HL-60 (cell line): ENCODE data around the gene FMR1NB.

Experiments used
- DNase-seq, 2 experiments: peaks; one replicate each; pipeline ENCODE4 v3.0.0-alpha.2; 2010 to 2020; ENCODE audit warnings: low read depth in 1 of 2, low spot score in 1 of 2
- H3K27ac ChIP-seq: fragments of 250-450 bp; sonication (Bioruptor Pico); replicated peaks from 2 replicates; pipeline ENCODE4 v1.5.1; 2020; ENCODE audit warnings: mild to moderate bottlenecking, moderate library complexity
- H3K27me3 ChIP-seq: fragments of 250-450 bp; sonication (Bioruptor Pico); 2 replicates; pipeline ENCODE4 v1.5.1; 2021; ENCODE audit warnings: mild to moderate bottlenecking, moderate library complexity; ENCODE audit not compliant: insufficient read depth, poor library complexity, severe bottlenecking
- H3K4me3 ChIP-seq: replicated peaks from 2 replicates; pipeline ENCODE4 v1.5.1; 2011; ENCODE audit warnings: mild to moderate bottlenecking, control low read depth, low read length; ENCODE audit not compliant: insufficient read depth
- GABPA ChIP-seq: IDR thresholded peaks from 2 replicates; pipeline ENCODE4 v1.6.1; 2012; ENCODE audit warnings: low read depth
- POLR2AphosphoS5 ChIP-seq: IDR thresholded peaks from 2 replicates; pipeline ENCODE4 v1.6.1; 2012; ENCODE audit warnings: low read depth
- SPI1 ChIP-seq: IDR thresholded peaks from 2 replicates; pipeline ENCODE4 v1.6.1; 2012; ENCODE audit warnings: low read depth, mild to moderate bottlenecking, borderline replicate concordance
- long read RNA-seq: library from polyadenylated mRNA; unstranded; transcript quantifications from one replicate; pipeline ENCODE4 v2.0.0, GENCODE V29; 2020
- TF ChIP-seq, protein P1 (sequence below): IDR thresholded peaks from 2 replicates; pipeline ENCODE4 v1.6.1; 2012; ENCODE audit warnings: low read depth; ENCODE audit not compliant: insufficient replicate concordance
- TF ChIP-seq, protein P2 (sequence below): IDR thresholded peaks from one replicate; pipeline ENCODE4 v1.5.1; 2011; ENCODE audit warnings: low read length, control low read depth, inconsistent platforms; ENCODE audit not compliant: insufficient read depth

Gene FMR1NB, protein sequence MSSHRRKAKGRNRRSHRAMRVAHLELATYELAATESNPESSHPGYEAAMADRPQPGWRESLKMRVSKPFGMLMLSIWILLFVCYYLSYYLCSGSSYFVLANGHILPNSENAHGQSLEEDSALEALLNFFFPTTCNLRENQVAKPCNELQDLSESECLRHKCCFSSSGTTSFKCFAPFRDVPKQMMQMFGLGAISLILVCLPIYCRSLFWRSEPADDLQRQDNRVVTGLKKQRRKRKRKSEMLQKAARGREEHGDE
- long read RNA-seq = 0 reads

DNA sequence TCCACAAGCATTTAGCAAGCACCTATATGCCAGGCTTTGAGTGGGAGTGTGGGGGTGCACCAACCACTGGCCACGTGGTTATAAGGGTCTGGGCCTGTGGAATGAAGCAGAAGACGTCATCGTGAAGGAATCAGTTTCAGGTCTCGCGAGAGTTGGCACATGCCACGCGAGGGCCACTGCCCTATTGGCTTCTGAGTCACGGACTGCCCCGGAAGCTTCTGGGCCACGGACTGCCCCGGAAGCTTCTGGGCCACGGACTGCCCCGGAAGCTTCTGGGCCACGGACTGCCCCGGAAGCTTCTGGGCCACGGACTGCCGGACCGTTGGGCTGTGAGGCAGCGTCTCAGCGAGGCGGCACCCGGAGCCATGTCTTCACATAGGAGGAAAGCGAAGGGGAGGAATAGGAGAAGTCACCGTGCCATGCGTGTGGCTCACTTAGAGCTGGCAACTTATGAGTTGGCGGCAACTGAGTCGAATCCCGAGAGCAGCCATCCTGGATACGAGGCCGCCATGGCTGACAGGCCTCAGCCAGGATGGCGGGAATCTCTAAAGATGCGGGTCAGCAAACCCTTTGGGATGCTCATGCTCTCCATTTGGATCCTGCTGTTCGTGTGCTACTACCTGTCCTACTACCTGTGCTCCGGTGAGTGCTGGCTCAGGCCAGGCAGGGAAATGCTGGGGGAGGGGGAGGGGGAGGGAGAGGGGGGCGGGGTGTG lies at the start of gene FMR1NB:
Gene FMR1NB, plus strand, starts transcription at position 300 of the 715 bp plus-strand sequence. Its CDS starts 66 bp downstream, at position 366.
- no peaks in the 10 kb centered on the region for H3K27me3 ChIP-seq
- TF ChIP-seq, protein P1, sequence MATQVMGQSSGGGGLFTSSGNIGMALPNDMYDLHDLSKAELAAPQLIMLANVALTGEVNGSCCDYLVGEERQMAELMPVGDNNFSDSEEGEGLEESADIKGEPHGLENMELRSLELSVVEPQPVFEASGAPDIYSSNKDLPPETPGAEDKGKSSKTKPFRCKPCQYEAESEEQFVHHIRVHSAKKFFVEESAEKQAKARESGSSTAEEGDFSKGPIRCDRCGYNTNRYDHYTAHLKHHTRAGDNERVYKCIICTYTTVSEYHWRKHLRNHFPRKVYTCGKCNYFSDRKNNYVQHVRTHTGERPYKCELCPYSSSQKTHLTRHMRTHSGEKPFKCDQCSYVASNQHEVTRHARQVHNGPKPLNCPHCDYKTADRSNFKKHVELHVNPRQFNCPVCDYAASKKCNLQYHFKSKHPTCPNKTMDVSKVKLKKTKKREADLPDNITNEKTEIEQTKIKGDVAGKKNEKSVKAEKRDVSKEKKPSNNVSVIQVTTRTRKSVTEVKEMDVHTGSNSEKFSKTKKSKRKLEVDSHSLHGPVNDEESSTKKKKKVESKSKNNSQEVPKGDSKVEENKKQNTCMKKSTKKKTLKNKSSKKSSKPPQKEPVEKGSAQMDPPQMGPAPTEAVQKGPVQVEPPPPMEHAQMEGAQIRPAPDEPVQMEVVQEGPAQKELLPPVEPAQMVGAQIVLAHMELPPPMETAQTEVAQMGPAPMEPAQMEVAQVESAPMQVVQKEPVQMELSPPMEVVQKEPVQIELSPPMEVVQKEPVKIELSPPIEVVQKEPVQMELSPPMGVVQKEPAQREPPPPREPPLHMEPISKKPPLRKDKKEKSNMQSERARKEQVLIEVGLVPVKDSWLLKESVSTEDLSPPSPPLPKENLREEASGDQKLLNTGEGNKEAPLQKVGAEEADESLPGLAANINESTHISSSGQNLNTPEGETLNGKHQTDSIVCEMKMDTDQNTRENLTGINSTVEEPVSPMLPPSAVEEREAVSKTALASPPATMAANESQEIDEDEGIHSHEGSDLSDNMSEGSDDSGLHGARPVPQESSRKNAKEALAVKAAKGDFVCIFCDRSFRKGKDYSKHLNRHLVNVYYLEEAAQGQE = no peak
- TF ChIP-seq GABPA (no peak), POLR2AphosphoS5 (no peak), SPI1 (no peak)
- TF ChIP-seq, protein P2, sequence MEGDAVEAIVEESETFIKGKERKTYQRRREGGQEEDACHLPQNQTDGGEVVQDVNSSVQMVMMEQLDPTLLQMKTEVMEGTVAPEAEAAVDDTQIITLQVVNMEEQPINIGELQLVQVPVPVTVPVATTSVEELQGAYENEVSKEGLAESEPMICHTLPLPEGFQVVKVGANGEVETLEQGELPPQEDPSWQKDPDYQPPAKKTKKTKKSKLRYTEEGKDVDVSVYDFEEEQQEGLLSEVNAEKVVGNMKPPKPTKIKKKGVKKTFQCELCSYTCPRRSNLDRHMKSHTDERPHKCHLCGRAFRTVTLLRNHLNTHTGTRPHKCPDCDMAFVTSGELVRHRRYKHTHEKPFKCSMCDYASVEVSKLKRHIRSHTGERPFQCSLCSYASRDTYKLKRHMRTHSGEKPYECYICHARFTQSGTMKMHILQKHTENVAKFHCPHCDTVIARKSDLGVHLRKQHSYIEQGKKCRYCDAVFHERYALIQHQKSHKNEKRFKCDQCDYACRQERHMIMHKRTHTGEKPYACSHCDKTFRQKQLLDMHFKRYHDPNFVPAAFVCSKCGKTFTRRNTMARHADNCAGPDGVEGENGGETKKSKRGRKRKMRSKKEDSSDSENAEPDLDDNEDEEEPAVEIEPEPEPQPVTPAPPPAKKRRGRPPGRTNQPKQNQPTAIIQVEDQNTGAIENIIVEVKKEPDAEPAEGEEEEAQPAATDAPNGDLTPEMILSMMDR = no peak
- DNase-seq = no peak
- H3K27ac ChIP-seq = no peak within 1 kb of the TSS
- H3K4me3 ChIP-seq = no peak within 1 kb of the TSS

DNA sequence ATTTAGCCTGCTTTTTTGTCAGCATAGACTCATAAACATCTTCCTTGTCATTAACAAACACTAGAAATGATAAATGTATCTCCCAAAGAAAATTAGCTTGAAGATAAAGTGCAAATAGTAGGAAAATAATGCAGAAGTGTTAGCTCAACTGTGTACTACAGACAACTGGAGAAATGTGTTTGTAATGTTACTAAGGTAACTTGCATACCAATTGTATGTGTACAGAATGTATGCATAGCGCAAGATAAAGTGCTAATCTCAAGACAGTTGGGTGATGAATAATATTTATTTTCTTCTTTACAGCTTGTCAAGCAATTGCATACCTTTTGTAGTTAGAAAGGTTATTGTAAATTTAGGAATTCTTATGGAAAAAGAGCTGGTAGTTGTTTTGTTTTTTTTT lies 47.3 kb upstream of the FMR1NB start:
- Histone ChIP-seq H3K27me3 (no peaks in the 10 kb centered on the region), H3K27ac (no peak overlapping the region), H3K4me3 (no peak overlapping the region)
- no peak for TF ChIP-seq POLR2AphosphoS5
- TF ChIP-seq, protein P1 = no peak
- no peak for DNase-seq

DNA sequence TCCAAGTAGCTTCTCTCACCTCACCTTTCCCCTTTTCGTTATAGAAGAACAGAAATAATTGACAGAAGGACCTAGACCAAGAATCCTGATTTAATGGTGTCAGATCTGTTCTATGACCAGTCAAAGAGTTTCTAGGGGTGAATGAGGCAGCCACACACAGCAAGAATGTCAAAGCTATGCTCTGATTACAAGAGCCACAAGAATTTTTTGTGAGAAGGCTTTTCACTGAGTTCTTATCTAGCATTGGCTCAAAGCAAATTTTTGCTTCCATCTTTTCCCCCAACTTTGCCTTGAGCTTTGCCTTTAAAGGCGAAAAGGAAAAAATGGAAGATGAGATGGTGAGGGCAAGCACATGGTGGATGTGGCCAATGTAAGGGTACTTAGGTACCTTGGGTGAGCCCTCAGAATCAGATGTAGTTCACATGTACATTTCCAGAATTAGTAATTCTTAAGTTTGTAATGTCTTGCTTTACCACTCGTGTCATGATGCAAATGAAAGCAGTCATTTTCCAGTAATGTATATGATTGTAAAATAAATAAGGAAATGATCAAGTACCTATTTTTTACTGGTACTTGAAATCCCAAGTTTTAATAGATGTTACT lies 45.9 kb upstream of the FMR1NB start:
- Histone ChIP-seq H3K4me3 (no peak overlapping the region), H3K27ac (no peak overlapping the region), H3K27me3 (no peaks in the 10 kb centered on the region)
- TF ChIP-seq POLR2AphosphoS5 (no peak), GABPA (no peak), SPI1 (no peak)
- TF ChIP-seq, protein P2 = no peak
- TF ChIP-seq, protein P1 = no peak
- no peak for DNase-seq
